Upper lobe of left lung (tissue), 4 donors: Measurements from ENCODE around the gene TOP1.

ENCODE experiments used
- EP300 ChIP-seq, 4 donors: sonication (generic); formaldehyde crosslinking; IDR thresholded peaks; one replicate each; pipeline ENCODE4 v1.5.1; 2017; ENCODE audit warnings: antibody characterized with exemption in 4 of 4, control low read depth in 2 of 4
- POLR2A ChIP-seq, 4 donors: fragments of 450-650 bp; IDR thresholded peaks; one replicate each; pipeline ENCODE4 v1.5.1; 2016 to 2017; ENCODE audit warnings: antibody characterized with exemption in 4 of 4, mild to moderate bottlenecking in 2 of 4
- POLR2AphosphoS5 ChIP-seq, 2 donors: sonication (generic); formaldehyde crosslinking; IDR thresholded peaks; one replicate each; pipeline ENCODE4 v1.5.1; 2017; ENCODE audit warnings: antibody characterized with exemption in 2 of 2
- TF ChIP-seq, protein P1 (sequence below), 6 experiments: fragments of 450-650 bp in 4 of 6; fragments of 200-600 bp in 2 of 6; sonication (generic) in 2 of 6; IDR thresholded peaks; one replicate each; pipeline ENCODE4 v1.5.1; 2016 to 2019; ENCODE audit warnings: antibody characterized with exemption in 6 of 6

DNA sequence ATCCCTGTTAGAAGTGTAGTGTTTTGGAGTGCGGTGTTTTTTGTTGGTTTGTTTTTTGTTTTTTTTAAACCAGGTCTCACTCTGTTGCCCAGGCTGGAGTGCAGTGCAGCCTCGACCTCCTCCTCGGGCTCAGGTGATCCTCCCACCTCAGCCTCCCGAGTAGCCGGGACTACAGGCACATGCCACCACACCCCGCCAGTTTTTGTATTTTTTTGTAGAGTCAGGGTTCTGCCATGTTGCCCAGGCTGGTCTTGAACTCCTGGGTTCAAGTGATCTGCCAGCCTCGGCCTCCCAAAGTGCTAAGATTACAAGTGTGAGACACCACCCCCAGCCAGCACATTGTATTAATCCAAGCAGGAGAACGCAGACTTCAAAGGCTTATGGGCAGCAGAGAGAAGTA, 1.3 kb upstream of the TOP1 start:
- TF ChIP-seq, protein P1, sequence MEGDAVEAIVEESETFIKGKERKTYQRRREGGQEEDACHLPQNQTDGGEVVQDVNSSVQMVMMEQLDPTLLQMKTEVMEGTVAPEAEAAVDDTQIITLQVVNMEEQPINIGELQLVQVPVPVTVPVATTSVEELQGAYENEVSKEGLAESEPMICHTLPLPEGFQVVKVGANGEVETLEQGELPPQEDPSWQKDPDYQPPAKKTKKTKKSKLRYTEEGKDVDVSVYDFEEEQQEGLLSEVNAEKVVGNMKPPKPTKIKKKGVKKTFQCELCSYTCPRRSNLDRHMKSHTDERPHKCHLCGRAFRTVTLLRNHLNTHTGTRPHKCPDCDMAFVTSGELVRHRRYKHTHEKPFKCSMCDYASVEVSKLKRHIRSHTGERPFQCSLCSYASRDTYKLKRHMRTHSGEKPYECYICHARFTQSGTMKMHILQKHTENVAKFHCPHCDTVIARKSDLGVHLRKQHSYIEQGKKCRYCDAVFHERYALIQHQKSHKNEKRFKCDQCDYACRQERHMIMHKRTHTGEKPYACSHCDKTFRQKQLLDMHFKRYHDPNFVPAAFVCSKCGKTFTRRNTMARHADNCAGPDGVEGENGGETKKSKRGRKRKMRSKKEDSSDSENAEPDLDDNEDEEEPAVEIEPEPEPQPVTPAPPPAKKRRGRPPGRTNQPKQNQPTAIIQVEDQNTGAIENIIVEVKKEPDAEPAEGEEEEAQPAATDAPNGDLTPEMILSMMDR (IDR thresholded peaks at IDR 0.05) = no peak
- TF ChIP-seq POLR2A (IDR thresholded peaks at IDR 0.05) = no peak
- no peak for TF ChIP-seq EP300 (IDR thresholded peaks at IDR 0.05)
- TF ChIP-seq POLR2AphosphoS5 (IDR thresholded peaks at IDR 0.05) = no peak
